SHP77 (cell line): ENCODE data around the gene MARVELD1.
"Not testable (repeated sequence)": the region's sequence is repeated elsewhere in the genome, so short reads cannot be mapped to it uniquely, and the experiment has no call there.

Experiments used
- DNase-seq, 2 experiments: peaks; one replicate each; lab custom pipeline; 2025; lab: John Stamatoyannopoulos, UW

The MARVELD1 gene

GRCh38 chr10:97713339-97713825 is at the start of gene MARVELD1:
Gene MARVELD1 (plus strand): TSS chr10:97713730. CDS start chr10:97713877, 147 bp downstream.
- DNase-seq, result peak; percentile 12 to 13

GRCh38 chr10:97664282-97664850 is 49.2 kb upstream of the MARVELD1 start:
- DNase-seq, result no peak

- no peak for DNase-seq
Measured at GRCh38 chr10:97666992-97667391, 46.5 kb upstream of the MARVELD1 start.

- DNase-seq, result no peak
Measured at GRCh38 chr10:97667463-97667862, 46.1 kb upstream of the MARVELD1 start.

- DNase-seq, result no peak
Measured at GRCh38 chr10:97669571-97669970, 44.0 kb upstream of the MARVELD1 start.

GRCh38 chr10:97673736-97674525 is 39.6 kb upstream of the MARVELD1 start:
- DNase-seq, result no peak

GRCh38 chr10:97675222-97675621 is 38.3 kb upstream of the MARVELD1 start:
- DNase-seq, result no peak

GRCh38 chr10:97676770-97677581 is 36.6 kb upstream of the MARVELD1 start:
- DNase-seq, result peak; percentile 26 to 45

GRCh38 chr10:97679594-97679993 is 33.9 kb upstream of the MARVELD1 start:
- no peak for DNase-seq

- no peak for DNase-seq
Measured at GRCh38 chr10:97682042-97682441, 31.5 kb upstream of the MARVELD1 start.

- DNase-seq, result peak in 1 of 2 experiments; percentile 25
Measured at GRCh38 chr10:97683556-97684367, 29.8 kb upstream of the MARVELD1 start.

GRCh38 chr10:97684368-97684713 is 29.2 kb upstream of the MARVELD1 start:
- not testable (repeated sequence) for DNase-seq

GRCh38 chr10:97684866-97685394 is 28.6 kb upstream of the MARVELD1 start:
- no peak for DNase-seq

GRCh38 chr10:97685395-97685958 is 28.1 kb upstream of the MARVELD1 start:
- peak; percentile 20 to 27 for DNase-seq

- DNase-seq, result no peak
Measured at GRCh38 chr10:97686301-97686961, 27.1 kb upstream of the MARVELD1 start.

- DNase-seq, result peak; percentile 93 to 99
Measured at GRCh38 chr10:97686962-97687784, 26.4 kb upstream of the MARVELD1 start, which contains the start of gene AVPI1. Gene AVPI1 (minus strand): TSS chr10:97687241. CDS start chr10:97679905, 7,336 bp downstream.

- peak in 1 of 2 experiments; percentile 10 for DNase-seq
Measured at GRCh38 chr10:97687785-97688781, 25.4 kb upstream of the MARVELD1 start.

GRCh38 chr10:97689559-97690020 is 23.9 kb upstream of the MARVELD1 start:
- DNase-seq, result no peak
